Neuronal stem cell (in vitro differentiated cells): ENCODE data around the gene PRR14.
"Not testable (repeated sequence)": the region's sequence is repeated elsewhere in the genome, so short reads cannot be mapped to it uniquely, and the experiment has no call there.

Experiments
- DNase-seq: peaks from one replicate; pipeline ENCODE4 v3.0.0-alpha.2; 2013; ENCODE audit warnings: low spot score
- H2AFZ ChIP-seq: one replicate; pipeline ENCODE4 v1.6.1; 2013; ENCODE audit warnings: mild to moderate bottlenecking, low read length, inconsistent platforms
- H2AK5ac ChIP-seq: 2 replicates; pipeline ENCODE4 v1.6.1; 2013; ENCODE audit warnings: low read depth, mild to moderate bottlenecking, inconsistent platforms, low read length, moderate library complexity, mixed read lengths
- H2BK120ac ChIP-seq: 2 replicates; pipeline ENCODE4 v1.6.1; 2013; ENCODE audit warnings: low read depth, mild to moderate bottlenecking, inconsistent platforms, low read length, moderate library complexity, mixed read lengths
- H2BK12ac ChIP-seq: one replicate; pipeline ENCODE4 v1.6.1; 2013; ENCODE audit warnings: low read length, inconsistent platforms
- H2BK15ac ChIP-seq: 2 replicates; pipeline ENCODE4 v1.6.1; 2013; ENCODE audit warnings: mild to moderate bottlenecking, low read length, inconsistent platforms, mixed read lengths
- H2BK5ac ChIP-seq: one replicate; pipeline ENCODE4 v1.6.1; 2013; ENCODE audit warnings: inconsistent platforms, mild to moderate bottlenecking, low read length, moderate library complexity
- H3K14ac ChIP-seq: one replicate; pipeline ENCODE4 v1.6.1; 2013; ENCODE audit warnings: low read length, inconsistent platforms
- H3K18ac ChIP-seq: 2 replicates; pipeline ENCODE4 v1.6.1; 2013; ENCODE audit warnings: low read length, inconsistent platforms
- H3K23ac ChIP-seq: 2 replicates; pipeline ENCODE4 v1.6.1; 2013; ENCODE audit warnings: low read depth, mild to moderate bottlenecking, mixed read lengths, low read length, inconsistent platforms; ENCODE audit not compliant: poor library complexity
- H3K27ac ChIP-seq: replicated peaks from 3 replicates; pipeline ENCODE4 v1.5.1; 2013; ENCODE audit warnings: low read length, inconsistent platforms
- H3K27me3 ChIP-seq, 3 experiments: 2 replicates each; pipeline ENCODE4 v1.6.1; 2013; ENCODE audit warnings: low read length in 3 of 3, mild to moderate bottlenecking in 2 of 3, inconsistent platforms in 1 of 3, low read depth in 1 of 3, mixed read lengths in 1 of 3, moderate library complexity in 1 of 3; ENCODE audit not compliant: control insufficient read depth in 3 of 3, insufficient read depth in 3 of 3
- H3K36me3 ChIP-seq, 2 donors: replicated peaks in 1 of 2; 2 replicates each; pipeline ENCODE4 v1.6.1; 2013; ENCODE audit warnings: low read length in 2 of 2; ENCODE audit not compliant: control insufficient read depth in 2 of 2, insufficient read depth in 2 of 2
- H3K4ac ChIP-seq: 2 replicates; pipeline ENCODE4 v1.6.1; 2013; ENCODE audit warnings: inconsistent platforms, mild to moderate bottlenecking, low read length, moderate library complexity
- H3K4me1 ChIP-seq, 2 donors: 1 replicate in 1 of 2; 2 replicates in 1 of 2; pipeline ENCODE4 v1.6.1; 2013; ENCODE audit warnings: low read length in 2 of 2, low read depth in 1 of 2; ENCODE audit not compliant: control insufficient read depth in 2 of 2, insufficient read depth in 1 of 2
- H3K4me2 ChIP-seq: one replicate; pipeline ENCODE4 v1.6.1; 2013; ENCODE audit warnings: mild to moderate bottlenecking, low read length, inconsistent platforms; ENCODE audit not compliant: insufficient read depth, poor library complexity, severe bottlenecking
- H3K4me3 ChIP-seq, 2 donors: 2 replicates each; pipeline ENCODE4 v1.5.1; 2013; ENCODE audit warnings: low read length in 2 of 2, mild to moderate bottlenecking in 2 of 2, inconsistent platforms in 1 of 2, moderate library complexity in 1 of 2
- H3K79me1 ChIP-seq: one replicate; pipeline ENCODE4 v1.6.1; 2013; ENCODE audit warnings: low read depth, mild to moderate bottlenecking, inconsistent platforms, low read length, moderate library complexity
- H3K9ac ChIP-seq: one replicate; pipeline ENCODE4 v1.6.1; 2013; ENCODE audit warnings: mild to moderate bottlenecking, low read depth, low read length, inconsistent platforms; ENCODE audit not compliant: poor library complexity
- H3K9me3 ChIP-seq, 2 donors: replicated peaks in 1 of 2; 2 replicates each; pipeline versions ENCODE3 to v1.6.1; 2013; ENCODE audit warnings: low read length in 2 of 2, mild to moderate bottlenecking in 2 of 2, inconsistent platforms in 1 of 2, low read depth in 1 of 2, mixed read lengths in 1 of 2, moderate library complexity in 1 of 2; ENCODE audit not compliant: control insufficient read depth in 2 of 2, insufficient read depth in 1 of 2
- H4K8ac ChIP-seq: one replicate; pipeline ENCODE4 v1.6.1; 2013; ENCODE audit warnings: low read depth, mild to moderate bottlenecking, inconsistent platforms, low read length, moderate library complexity
- H4K91ac ChIP-seq: one replicate; pipeline ENCODE4 v1.6.1; 2013; ENCODE audit warnings: low read length, low read depth, mild to moderate bottlenecking, inconsistent platforms; ENCODE audit not compliant: poor library complexity
- WGBS, 2 donors: extraction: QIAGEN DNeasy Blood & Tissue Kit; methylation state at CpG; one replicate each; pipeline ENCODE4 v1.1.7; 2013; ENCODE audit warnings: missing lambda C conversion rate in 2 of 2, mixed read lengths in 1 of 2; ENCODE audit not compliant: insufficient read length in 2 of 2, insufficient replicate concordance in 1 of 2; ENCODE audit errors: extremely low coverage in 2 of 2; 5-methylcytosine and 5-hydroxymethylcytosine counted together

PRR14 gene

DNA sequence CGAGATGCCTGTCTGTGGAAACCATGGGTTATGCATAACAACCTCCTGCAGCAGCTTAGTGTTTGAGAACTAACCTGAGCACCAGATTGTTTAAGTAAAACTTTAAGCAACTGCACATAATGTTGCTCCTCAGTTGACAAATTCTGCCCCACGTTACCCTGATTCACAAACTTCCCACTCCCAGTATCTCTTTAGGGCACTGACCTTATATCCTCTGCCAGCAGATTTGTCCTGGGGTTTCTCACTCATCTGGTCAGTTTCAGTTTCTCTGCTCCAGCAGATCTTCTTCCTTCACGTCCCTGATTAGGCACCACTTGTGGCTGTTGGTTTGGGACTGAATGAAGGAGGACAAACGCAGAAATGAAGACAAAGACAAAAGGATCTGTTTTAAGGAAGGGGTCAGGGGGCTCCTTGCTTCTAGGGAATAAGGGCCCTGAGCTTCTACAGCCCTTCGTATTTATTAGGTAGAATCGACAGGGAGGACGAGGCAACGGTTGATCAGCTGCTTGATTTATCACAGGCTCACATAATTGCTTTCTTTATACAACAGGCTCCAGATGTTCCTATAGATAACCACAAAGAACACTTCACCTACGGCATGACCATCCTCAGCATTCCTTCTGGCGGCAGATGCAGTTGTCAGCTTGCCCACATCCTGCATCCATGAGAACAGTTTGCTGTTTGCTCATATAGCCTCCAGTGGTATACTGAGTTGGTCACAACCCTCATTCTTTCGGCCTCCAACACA is 27.1 kb upstream of the PRR14 start:
- no peak for DNase-seq
- no peak overlapping the region for H3K27ac ChIP-seq
- H3K23ac ChIP-seq: no peak overlapping the region
- no peak overlapping the region for H3K4me3 ChIP-seq
- no peak overlapping the region for H2BK15ac ChIP-seq
- H3K18ac ChIP-seq: no peak overlapping the region
- no peak overlapping the region for H3K14ac ChIP-seq
- H3K4me2 ChIP-seq: no peak overlapping the region
- WGBS, 2 donors: no CpG with 5 or more reads among the region's 11 CpGs
- H4K91ac ChIP-seq: no peak overlapping the region
- H2BK12ac ChIP-seq: no peak overlapping the region
- no peaks in the 10 kb centered on the region for H3K79me1 ChIP-seq
- no peak overlapping the region for H4K8ac ChIP-seq
- H2BK120ac ChIP-seq: no peak overlapping the region
- H3K4me1 ChIP-seq: peaks cover 0 to 7% of the 10 kb centered on the region in 2 donors
- no peak overlapping the region for H3K9ac ChIP-seq
- H3K4ac ChIP-seq: no peak overlapping the region
- peak overlapping the region; percentile 47 for H2AFZ ChIP-seq
- peak overlapping the region; percentile 71 for H2AK5ac ChIP-seq
- H3K27me3 ChIP-seq: peaks cover 0 to 24% (median 0%) of the 10 kb centered on the region in 3 experiments
- H3K9me3 ChIP-seq: peaks cover 3 to 12% of the 10 kb centered on the region in 2 donors
- no peaks in the 10 kb centered on the region for H3K36me3 ChIP-seq
- no peak overlapping the region for H2BK5ac ChIP-seq

- no peak overlapping the region for H3K9ac ChIP-seq
- no peak for DNase-seq
- peaks cover 0 to 13% (median 0%) of the 10 kb centered on the region in 3 experiments for H3K27me3 ChIP-seq
- no peak overlapping the region for H3K14ac ChIP-seq
- H3K18ac ChIP-seq: no peak overlapping the region
- no peak overlapping the region for H3K23ac ChIP-seq
- no peak overlapping the region for H2BK12ac ChIP-seq
- H3K4me1 ChIP-seq: peaks cover 0 to 7% of the 10 kb centered on the region in 2 donors
- H3K36me3 ChIP-seq: no peaks in the 10 kb centered on the region
- H2BK5ac ChIP-seq: no peak overlapping the region
- peaks cover 3 to 8% of the 10 kb centered on the region in 2 donors for H3K9me3 ChIP-seq
- no peak overlapping the region for H3K4me2 ChIP-seq
- no peak overlapping the region for H3K4ac ChIP-seq
- no peak overlapping the region for H4K91ac ChIP-seq
- H4K8ac ChIP-seq: no peak overlapping the region
- H2BK120ac ChIP-seq: no peak overlapping the region
- H3K79me1 ChIP-seq: no peaks in the 10 kb centered on the region
- H3K4me3 ChIP-seq: no peak overlapping the region
- no peak overlapping the region for H2AK5ac ChIP-seq
- no CpG with 5 or more reads among the region's 9 CpGs for WGBS, 2 donors
- no peak overlapping the region for H3K27ac ChIP-seq
- no peak overlapping the region for H2AFZ ChIP-seq
- H2BK15ac ChIP-seq: no peak overlapping the region
Observed at GRCh38 chr16:30626236-30626635, 24.5 kb upstream of the PRR14 start.

- Histone ChIP-seq H3K9ac (no peak overlapping the region), H2AFZ (peak overlapping the region; percentile 74), H2BK12ac (no peak overlapping the region), H4K91ac (no peak overlapping the region), H3K79me1 (no peaks in the 10 kb centered on the region), H3K4me3 (no peak overlapping the region), H2BK5ac (no peak overlapping the region), H3K23ac (no peak overlapping the region), H2AK5ac (no peak overlapping the region), H2BK120ac (no peak overlapping the region), H3K4ac (no peak overlapping the region), H3K36me3 (no peaks in the 10 kb centered on the region), H2BK15ac (no peak overlapping the region), H3K18ac (no peak overlapping the region), H3K27ac (no peak overlapping the region), H3K4me1 (no peaks in the 10 kb centered on the region), H4K8ac (no peak overlapping the region), H3K9me3 (peaks cover 3 to 7% of the 10 kb centered on the region in 2 donors), H3K4me2 (no peak overlapping the region), H3K27me3 (no peaks in the 10 kb centered on the region), H3K14ac (no peak overlapping the region)
- no CpG with 5 or more reads among the region's 18 CpGs for WGBS, 2 donors
- peak; percentile 69 for DNase-seq
Observed at GRCh38 chr16:30628628-30629540, 21.9 kb upstream of the PRR14 start.

DNA sequence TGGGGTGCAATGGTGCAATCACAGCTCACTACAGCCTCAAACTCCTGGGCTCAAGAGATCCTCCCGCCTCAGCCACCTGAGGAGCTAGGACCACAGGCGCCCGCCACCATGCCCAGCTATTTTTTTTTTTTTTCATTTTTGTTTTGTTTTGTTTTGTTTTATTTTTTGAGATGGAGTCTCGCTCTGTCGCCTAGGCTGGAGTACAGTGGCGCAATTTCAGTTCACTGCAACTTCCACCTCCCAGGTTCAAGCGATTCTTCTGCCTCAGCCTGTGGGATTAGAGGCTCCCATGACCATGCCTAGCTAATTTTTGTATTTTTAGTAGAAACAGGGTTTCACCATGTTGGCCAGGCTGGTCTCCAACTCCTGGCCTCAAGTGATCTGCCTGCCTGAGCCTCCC is 18.3 kb upstream of the PRR14 start:
- not testable (repeated sequence) for H2BK15ac ChIP-seq, H2BK5ac ChIP-seq, H3K9ac ChIP-seq, H4K91ac ChIP-seq, H3K18ac ChIP-seq, H3K27ac ChIP-seq, H3K4me1 ChIP-seq, H3K4ac ChIP-seq, H3K4me3 ChIP-seq, H3K14ac ChIP-seq, H3K36me3 ChIP-seq, H3K9me3 ChIP-seq, DNase-seq, H3K23ac ChIP-seq, H2BK120ac ChIP-seq, H2AFZ ChIP-seq, H2BK12ac ChIP-seq, H3K79me1 ChIP-seq, H4K8ac ChIP-seq, H3K4me2 ChIP-seq, H2AK5ac ChIP-seq, H3K27me3 ChIP-seq
- no CpG with 5 or more reads among the region's 7 CpGs for WGBS, 2 donors
